ENCODE results near the gene UBXN4. TPM values are rescaled to one million over a fixed set of nuclear protein-coding genes. Genes with fewer than 3 reads are reported as not detected.
A peak's percentile ranks its signal among the peaks of the same experiment; 100 is the strongest.

Gene UBXN4
- total RNA-seq, 2 experiments from 2014 or later: 90.5 to 105 TPM

GRCh38 chr2:135825131-135825530 lies 83.5 kb downstream of the UBXN4 start:
- no peak for TF ChIP-seq CTCF (IDR thresholded peaks at IDR 0.05)
- DNase-seq (no peak), ATAC-seq (no peak)
- H3K27ac Mint-ChIP-seq: no peak overlapping the region
- peaks cover 31% of the 10 kb centered on the region for H3K4me1 Mint-ChIP-seq (ENCODE audit: low read depth)
- no peaks in the 10 kb centered on the region for H3K27me3 Mint-ChIP-seq
- H3K4me3 Mint-ChIP-seq: no peak overlapping the region
- intact Hi-C loops (cut with micrococcal nuclease): no loop called here
- H3K9me3 Mint-ChIP-seq: peaks cover 15% of the 10 kb centered on the region
- POLR2A ChIA-PET: interaction anchor here (1.3 to 1.4 kb wide), 2 partner anchors 13 to 50 kb away, joined by 3 to 4 read pairs; no protein-coding TSS in a partner anchor
- H3K36me3 Mint-ChIP-seq (ENCODE audit: low read depth): peaks cover 27% of the 10 kb centered on the region
- CTCF ChIA-PET: interaction anchor here (1.4 to 3.2 kb wide), 2 partner anchors 24 to 27 kb away, joined by 3 to 19 read pairs; no protein-coding TSS in a partner anchor

DNA sequence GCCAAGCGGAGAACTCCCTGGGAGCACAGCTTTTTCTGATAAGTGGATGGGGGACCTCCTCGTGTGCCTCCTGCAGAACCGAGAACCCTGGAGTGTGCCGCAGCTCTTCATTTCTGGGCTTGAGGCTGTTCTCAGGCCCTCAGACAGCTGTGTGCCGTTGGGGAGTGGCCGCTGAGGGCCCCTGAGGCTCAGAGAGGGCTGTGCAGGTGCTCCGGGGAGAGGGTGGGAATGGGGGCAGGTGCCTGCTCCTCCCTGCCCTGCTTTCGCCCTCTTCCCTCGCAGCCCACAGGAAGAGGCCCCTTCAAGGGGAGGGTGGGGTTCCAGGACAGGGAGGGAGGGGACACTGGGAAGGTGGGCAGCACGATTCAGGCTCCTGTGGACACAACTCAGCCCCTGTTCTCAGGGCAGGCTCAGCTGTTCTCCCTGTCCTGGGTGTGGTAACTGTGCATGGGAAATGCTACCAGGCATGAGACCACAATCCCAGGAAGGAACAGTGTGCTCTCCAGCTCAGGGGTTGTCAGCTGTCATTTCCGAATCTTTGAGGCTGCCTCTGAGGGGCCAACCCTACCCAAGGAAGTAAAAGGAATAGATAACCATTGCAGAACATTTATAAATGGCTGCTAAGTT lies 84.0 kb downstream of the UBXN4 start:
- intact Hi-C loops (cut with micrococcal nuclease): no loop called here
- H3K4me3 Mint-ChIP-seq: no peak overlapping the region
- H3K36me3 Mint-ChIP-seq (ENCODE audit: low read depth): peaks cover 27% of the 10 kb centered on the region
- DNase-seq: no peak
- peaks cover 26% of the 10 kb centered on the region for H3K4me1 Mint-ChIP-seq (ENCODE audit: low read depth)
- no peaks in the 10 kb centered on the region for H3K27me3 Mint-ChIP-seq
- ChIA-PET POLR2A (interaction anchor here (1.3 to 1.4 kb wide), 2 partner anchors 13 to 50 kb away, joined by 3 to 4 read pairs; no protein-coding TSS in a partner anchor), CTCF (interaction anchor here (3.2 kb wide), 1 partner anchor 28 kb away, joined by 19 read pairs; no protein-coding TSS in a partner anchor)
- H3K9me3 Mint-ChIP-seq: peaks cover 15% of the 10 kb centered on the region
- TF ChIP-seq CTCF (IDR thresholded peaks at IDR 0.05): no peak
- H3K27ac Mint-ChIP-seq: no peak overlapping the region
- ATAC-seq: peak; percentile 29

GRCh38 chr2:135826544-135826943 lies 84.9 kb downstream of the UBXN4 start:
- no peak for TF ChIP-seq CTCF (IDR thresholded peaks at IDR 0.05)
- Mint-ChIP-seq H3K9me3 (peaks cover 15% of the 10 kb centered on the region), H3K36me3 (ENCODE audit: low read depth) (peaks cover 23% of the 10 kb centered on the region), H3K27me3 (no peaks in the 10 kb centered on the region), H3K27ac (no peak overlapping the region), H3K4me1 (ENCODE audit: low read depth) (peaks cover 20% of the 10 kb centered on the region), H3K4me3 (no peak overlapping the region)
- DNase-seq (no peak), ATAC-seq (no peak)
- POLR2A ChIA-PET: no interaction called here
- CTCF ChIA-PET: interaction anchor here (0.7 kb wide), 1 partner anchor 27 kb away, joined by 4 read pairs; no protein-coding TSS in a partner anchor
- intact Hi-C loops (cut with micrococcal nuclease): no loop called here

DNA sequence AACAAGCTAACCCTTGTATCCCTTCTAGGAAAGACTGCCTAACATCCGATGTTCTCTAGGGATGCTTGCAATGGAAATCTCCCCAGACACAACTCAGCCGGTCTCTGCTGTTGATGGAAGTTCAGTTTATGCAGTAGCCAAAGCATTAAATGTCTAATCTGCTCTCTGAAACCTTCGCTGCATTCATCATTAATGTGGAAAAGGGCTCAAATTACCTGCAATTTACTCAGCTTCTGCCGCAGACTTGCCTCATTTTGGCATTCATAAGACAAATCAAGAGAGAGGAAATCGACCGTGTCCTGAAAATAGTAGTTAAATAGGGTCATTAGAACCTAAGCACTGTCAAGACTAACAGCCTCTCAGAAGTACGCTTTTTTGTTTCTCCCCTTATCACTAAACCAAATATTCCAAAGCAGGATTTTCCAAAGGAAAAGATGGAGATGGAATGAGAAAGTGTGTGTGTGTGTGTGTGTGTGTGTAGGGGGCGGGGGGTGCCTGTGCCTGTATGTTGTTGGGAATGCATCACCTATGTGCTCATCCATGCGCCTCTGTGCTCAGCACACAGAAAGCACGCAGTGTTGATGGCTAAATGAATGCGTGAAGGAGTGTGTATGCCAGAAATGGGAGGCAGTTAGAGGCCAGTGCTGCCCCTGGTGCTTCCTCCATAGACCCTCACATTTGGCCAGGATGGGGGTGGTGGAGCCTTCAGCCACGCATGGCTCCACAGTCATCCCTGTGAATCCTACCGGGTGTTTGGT lies 87.9 kb downstream of the UBXN4 start:
- Mint-ChIP-seq H3K27ac (no peak overlapping the region), H3K27me3 (no peaks in the 10 kb centered on the region), H3K4me3 (no peak overlapping the region), H3K36me3 (ENCODE audit: low read depth) (peaks cover 2% of the 10 kb centered on the region), H3K4me1 (ENCODE audit: low read depth) (peaks cover 8% of the 10 kb centered on the region), H3K9me3 (no peaks in the 10 kb centered on the region)
- ChIA-PET POLR2A (no interaction called here), CTCF (interaction anchor here (1.3 kb wide), 1 partner anchor 32 kb away, joined by 3 read pairs; no protein-coding TSS in a partner anchor)
- TF ChIP-seq CTCF (IDR thresholded peaks at IDR 0.05): no peak
- intact Hi-C loops (cut with micrococcal nuclease): no loop called here
- no peak for ATAC-seq
- DNase-seq: no peak
